Urothelium cell line (cell line): Measurements from ENCODE around the gene MRPS23.
A peak's percentile ranks its signal among the peaks of the same experiment; 100 is the strongest.

Experiments
- DNase-seq: peaks from one replicate; pipeline ENCODE4 v3.0.0; 2011; ENCODE audit warnings: low spot score, mixed read lengths
- FAIRE-seq: peaks from 2 replicates; lab custom pipeline; 2011; peaks lifted over from hg19 to GRCh38; lab: Jason Lieb, UNC

MRPS23 gene

DNA sequence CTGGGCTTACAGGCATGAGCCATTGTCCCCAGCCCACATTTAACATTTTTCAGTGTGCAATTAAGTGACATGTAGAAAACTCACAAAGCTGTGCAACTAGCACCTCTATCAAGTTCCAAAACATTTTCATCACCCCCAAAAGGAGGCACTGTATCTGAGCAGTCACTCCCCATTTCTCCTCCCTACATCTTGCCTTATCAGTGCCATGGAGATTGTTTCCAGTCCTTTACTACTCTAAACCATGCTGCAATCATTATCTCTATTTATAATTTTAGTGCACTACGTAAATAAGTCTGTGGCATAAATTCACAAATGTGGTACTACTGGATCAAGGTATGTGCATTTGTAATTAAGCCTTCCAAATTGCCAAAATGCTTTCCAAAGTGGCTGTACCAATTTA is 7.6 kb downstream of the MRPS23 start:
- DNase-seq (no peak), FAIRE-seq (no peak)

DNA sequence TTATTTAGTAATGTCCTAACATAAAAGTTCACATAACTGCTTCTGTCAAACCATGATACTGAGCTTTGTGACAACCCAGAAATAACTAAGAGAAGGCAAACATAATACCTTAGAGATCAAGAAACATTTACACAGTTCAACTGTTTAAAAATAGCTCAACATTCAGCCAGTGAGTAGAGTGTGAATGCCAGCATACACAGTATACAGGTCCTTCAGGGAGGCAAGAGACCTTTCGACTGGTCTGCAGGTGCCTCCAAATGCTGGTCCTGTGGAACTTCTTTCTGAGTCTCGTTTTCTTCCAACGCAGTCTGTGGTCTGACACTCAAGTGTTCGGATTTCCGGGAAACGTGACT is 10.3 kb downstream of the MRPS23 start:
- DNase-seq (no peak), FAIRE-seq (no peak)

DNA sequence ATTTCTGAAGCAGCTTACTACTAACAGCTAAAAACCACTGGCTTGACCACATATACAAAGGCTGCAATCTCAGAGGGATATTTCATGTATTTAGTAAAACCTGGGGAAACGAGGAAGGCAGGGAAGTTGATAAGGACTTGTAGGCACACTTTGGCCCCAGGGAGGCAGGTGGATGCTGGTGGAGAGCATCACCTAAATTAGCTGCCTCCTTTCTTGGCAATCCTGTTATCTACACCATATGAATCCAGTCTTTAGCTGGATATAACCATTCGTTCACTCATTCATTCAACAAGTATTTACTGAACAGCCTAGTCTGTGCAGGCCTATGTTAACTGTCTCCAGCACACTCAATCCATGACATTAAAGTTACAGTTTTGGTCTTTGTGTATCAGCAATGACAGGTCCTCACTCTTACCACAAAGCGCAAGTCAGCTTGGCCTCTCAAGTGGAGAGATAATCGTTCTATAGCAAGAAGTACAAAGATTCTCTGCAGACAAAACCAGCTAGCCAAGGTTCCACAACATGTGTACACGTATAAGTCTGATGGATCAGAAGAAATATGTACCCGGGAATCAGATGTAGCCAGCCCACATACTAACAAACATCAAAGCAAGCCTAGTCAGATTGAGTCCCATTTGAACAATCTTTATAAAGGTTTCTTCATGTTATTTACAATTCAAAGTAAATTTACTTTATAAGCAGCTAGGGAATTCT is 10.8 kb downstream of the MRPS23 start:
- FAIRE-seq, result peak; percentile 30
- no peak for DNase-seq

DNA sequence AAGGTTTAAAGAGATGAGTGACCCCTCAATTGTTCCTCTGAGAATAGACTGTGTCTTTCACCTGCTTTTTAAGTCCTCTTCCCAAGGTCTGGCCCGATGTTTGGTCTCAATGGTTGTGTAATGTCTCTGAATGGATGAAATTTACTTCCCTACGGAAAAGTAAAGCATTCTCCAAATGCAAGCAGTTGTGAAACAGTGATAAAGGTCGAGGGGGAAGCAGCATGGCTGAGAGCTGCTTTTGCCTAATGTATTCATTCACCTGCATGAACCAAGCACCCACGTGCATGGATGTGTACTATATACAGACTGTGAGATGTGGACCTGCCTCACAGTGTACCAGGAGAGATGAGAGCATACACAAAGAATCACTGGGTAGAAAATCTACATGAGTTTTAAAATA is 11.4 kb downstream of the MRPS23 start:
- no peak for FAIRE-seq
- DNase-seq, result no peak

DNA sequence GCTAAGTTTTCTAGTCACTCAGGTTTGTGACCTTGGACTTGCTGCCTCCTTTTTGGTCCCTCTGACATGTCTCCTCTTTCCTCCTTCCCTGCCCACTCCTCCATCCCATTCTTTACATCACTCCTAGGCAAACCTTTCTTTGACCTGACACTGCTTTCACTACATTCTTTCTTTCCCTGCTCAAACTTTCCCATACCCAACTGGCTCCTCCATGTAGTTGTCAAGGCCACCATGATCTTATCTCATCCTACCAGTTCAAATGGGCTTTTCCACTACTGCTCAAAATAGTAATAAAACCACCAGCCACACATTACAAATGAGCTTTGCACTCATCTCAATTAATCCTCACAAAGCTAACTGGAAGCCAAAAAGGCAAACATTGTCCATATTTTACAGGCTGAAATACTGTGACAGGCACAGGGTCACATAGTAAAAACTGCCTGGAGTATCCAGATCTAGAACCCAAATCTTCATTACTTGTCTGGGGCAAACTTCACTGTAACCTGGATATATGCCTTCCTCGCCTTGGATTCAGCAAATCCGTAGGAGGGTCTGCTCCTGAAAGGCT is 14.4 kb downstream of the MRPS23 start:
- no peak for FAIRE-seq
- DNase-seq, result no peak

DNA sequence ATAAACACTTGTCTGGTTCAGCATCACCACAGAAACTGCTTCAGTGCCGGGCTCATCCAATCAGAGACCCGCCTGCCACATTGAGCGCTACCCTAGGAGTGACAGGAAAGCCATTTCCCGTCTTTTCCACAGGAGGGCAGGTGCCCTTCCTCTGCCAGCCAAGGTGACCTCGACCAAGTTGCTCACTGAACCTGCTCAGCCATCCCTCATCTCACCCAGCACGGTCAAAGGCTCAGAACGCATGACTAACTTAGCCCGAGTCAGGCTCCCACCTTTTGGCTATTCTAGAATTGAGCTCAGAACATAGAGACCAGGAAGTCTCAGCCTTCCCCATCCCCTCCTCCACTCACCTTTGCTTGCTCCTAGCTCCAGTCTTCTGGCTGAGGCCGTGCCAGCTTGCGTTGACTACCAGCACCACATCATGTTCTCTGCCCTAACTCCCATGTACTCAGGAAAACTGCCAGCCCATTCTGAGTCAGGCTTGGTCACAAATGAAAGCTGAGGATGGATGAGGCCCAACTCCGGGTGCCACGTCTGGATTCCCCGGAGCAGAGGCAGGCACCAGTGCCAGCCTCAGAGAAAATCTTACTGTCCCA is 15.6 kb downstream of the MRPS23 start:
- FAIRE-seq, result peak; percentile 69
- no peak for DNase-seq

DNA sequence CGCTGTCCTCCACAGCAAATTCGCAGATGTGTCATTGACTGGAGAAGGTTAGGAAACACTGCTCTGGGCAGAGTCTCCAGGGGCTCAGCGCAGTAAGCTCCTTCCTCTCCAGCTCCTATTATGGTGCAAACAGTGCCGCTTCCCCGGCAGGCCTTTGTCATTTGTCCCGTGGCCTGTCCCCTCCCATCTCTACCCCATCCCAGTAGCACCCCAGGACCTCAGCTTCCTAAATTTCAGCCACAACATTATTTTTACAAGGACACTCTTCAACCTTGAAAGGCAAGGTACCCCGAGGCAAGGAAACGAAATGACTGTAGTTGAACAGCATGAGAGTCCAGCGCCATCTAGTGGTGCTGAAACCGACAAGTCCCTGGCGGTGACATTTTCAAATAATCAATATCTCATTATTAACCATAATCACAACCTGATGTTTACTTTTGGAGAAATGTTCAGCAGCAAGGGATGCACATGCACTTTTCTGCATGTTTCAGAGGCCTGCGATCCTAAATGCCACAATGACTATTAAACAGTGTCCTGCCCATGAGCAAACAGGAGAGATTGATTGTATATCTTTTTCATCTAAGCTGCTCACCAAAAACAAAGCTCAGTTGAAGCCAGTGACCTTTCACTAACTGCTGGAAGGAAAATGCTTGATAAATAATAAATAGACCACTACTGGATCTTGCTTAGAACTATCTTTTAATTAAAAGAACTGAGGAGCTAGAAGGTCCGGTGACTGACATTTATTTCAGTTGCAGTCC is 16.5 kb downstream of the MRPS23 start:
- DNase-seq, result peak; percentile 72
- peak; percentile 35 for FAIRE-seq

DNA sequence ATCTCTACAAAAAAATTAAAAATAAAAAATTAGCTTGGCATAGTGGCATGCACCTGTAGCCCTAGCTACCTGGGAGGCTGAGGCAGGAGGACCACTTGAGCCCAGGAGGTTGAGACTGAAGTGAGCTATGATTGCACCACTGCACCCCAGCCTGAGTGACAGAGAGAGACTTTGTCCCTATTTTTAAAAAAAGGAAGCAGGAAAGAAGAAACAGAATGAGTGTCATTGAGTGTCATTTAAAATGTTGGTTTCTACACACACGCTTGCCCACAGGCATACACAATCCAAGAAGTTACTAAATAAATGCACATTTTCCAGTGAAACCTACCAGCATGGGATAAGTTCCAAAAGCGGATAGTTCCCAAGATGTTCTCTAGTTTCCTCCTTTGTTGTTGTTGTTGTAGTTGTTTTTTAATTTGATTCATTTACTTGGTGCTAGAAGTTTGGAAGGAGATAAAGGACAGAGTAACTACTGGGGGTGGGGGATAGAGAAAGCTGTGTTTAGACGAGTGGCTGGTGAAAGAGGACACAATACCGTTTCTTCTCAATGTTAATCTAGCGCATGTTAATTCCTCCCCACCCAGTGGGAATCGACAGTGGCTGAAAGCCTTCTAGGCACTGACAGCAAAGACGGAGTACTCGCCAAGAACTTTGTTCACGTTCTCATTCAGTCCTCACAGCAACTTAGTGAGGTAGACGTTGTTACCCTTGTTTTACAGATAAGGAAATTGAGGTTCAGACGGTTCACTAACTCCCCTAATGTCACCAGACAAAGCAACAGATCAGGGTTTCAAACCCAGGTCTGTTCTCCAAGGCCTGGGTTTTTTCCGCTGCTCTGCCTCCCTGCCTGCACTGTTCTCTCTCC is 17.3 kb downstream of the MRPS23 start:
- FAIRE-seq (peak; percentile 52), DNase-seq (no peak)

DNA sequence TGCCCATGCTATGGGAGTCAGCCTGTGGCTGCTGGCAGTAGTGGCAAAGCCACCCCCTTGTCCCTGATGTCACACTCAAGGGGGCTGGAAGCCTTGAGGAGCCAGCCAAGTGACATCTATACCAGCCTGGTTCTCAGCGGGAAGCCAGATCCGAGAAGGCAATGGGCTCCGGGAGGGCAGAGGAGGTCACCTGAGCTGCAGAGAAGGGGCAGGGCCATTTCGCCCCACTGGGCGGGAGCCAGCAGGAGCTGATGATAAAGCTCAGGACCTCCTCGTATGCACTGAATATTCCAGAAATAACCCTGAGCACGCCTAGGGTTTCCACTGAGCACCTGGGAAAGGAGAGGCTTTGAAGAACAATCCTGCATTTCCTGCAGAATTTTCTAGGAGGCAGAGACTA is 19.0 kb downstream of the MRPS23 start:
- FAIRE-seq (no peak), DNase-seq (no peak)

DNA sequence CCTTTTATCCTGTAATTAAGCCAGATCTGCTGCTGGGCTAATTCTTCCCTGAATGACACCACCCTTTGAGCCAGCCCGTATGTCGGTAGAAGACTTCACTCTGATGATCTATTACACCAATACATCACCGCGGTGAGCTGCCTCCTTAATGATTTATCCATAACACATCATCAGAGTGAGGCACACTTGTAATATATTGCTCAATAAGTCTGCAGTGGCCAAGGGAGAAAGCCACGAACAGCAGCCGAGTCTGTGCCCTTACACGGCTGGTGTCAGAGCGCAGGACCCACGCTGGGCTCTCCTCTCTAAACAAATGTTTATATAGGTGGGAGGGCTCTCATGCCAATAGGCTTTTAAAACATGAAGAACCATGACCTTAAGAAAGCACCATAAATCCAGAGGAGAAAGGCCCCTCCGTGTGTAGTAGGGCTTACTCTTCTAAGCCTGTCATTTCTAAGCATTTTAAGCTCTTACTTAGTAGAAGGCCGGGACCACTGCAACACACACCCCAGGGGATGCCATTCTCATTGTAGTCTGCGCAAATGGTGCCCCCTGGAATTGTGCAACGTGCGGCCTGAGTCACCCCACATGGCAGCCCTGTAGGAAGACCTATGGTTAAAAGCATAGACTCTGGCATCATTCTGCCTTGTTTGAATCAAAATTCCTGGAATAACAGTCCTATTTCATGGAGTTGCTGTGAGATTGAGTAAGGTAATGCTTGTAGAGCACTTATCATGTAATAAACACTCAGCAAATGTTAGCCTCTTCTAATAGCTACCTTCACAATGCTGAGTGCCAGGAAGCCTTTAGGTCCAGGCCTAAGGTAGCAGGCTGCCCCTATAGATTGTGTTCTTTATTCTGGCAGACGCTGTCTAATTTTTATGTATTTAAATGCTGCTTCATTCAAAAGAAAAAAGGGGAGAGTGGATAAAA is 26.1 kb downstream of the MRPS23 start:
- peak; percentile 23 for FAIRE-seq
- DNase-seq, result no peak

DNA sequence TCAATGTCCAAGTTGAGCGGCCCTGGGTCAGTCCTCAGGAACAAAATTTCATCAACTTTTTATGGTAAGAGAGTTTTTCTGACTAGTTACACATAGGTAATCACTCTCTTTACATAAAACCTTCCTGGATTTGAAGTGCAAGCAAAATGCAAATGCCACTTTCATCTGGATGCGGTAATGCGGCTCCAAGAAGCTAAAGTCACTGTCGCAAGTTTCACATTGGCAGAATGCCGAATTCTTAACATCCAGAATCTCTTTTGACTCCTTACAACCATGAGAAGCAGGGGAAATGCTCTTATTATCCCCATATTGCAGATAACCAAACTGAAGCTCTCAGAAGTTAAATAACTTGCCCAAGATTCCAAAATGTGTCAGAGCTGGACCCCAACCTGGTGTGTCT is 30.0 kb downstream of the MRPS23 start:
- DNase-seq (no peak), FAIRE-seq (no peak)

DNA sequence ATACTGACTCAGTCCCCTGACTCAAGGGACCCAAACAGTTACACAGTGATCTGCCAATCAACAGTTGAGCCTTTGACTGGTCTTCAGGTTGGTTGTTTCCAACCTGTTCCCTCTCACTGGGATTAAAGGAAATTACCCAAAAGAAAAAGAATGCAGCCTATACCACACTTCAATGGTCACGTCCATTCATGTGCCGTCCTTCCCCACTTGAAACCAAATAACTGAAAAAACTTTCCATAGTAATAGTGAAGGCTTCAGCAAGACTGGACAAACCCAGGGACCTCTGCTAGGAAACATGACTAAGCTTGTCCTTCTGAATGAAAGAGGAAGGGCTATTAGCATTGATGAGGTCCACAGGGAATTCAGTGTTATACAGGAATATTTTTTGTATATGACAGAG is 30.6 kb downstream of the MRPS23 start:
- DNase-seq, result no peak
- no peak for FAIRE-seq

DNA sequence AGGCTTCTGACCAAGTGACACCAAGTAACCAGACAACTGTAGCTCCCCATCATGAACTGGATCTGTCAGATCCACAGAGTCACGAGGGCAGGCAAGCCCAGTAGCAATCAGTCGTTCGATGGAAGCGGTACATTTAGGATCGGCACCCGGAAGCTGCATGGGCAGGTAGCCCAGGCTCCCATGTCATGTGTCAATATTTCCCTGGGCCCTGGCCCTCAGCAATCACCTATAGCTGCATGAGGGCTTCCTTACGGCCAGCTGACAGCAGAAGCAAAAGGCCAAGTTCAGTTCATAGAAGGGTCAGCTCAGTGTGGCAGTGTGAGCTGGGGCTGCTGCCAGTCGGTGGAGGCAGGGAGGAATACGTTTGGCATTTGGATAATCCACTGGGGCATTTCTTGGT is 31.8 kb downstream of the MRPS23 start:
- FAIRE-seq (no peak), DNase-seq (no peak)

DNA sequence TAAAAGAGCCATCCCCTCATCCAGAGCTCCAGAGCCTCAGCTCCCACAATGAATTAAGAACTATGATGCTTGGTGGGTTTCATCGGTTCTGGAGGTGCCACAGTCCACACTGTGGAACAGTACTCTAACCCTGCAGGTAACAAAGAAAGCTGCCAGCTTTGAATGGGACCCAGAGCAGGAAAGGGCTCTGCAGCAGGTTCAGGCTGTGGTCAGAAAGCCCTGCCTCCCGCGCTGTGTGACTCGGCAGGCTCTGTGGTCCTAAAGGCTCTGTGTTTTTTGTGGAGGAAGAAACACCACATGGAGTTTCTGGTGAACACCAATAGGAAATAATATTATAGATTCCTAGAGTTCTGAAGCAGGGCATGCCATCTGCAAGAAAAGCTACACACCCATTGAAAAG is 32.5 kb downstream of the MRPS23 start:
- DNase-seq (no peak), FAIRE-seq (no peak)

DNA sequence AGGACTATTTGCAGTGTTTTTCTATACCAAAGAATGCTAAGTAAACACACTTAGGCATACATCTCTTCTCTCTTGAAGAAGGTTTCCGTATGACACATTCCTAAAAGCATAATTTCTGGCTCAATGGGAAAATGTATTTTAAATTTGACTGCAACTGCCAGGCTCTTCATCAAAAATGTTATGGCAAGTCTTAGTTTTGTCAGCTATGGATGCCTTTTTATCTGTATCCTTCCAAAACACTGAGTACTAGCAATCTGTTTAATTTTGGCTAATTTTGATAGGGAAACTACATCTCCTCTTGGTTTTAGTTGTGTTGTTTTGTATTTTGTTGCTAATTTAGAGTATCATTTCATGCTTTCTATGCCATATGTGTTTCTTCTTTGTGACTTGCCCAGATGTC is 35.4 kb downstream of the MRPS23 start:
- peak; percentile 44 for FAIRE-seq
- DNase-seq, result no peak

DNA sequence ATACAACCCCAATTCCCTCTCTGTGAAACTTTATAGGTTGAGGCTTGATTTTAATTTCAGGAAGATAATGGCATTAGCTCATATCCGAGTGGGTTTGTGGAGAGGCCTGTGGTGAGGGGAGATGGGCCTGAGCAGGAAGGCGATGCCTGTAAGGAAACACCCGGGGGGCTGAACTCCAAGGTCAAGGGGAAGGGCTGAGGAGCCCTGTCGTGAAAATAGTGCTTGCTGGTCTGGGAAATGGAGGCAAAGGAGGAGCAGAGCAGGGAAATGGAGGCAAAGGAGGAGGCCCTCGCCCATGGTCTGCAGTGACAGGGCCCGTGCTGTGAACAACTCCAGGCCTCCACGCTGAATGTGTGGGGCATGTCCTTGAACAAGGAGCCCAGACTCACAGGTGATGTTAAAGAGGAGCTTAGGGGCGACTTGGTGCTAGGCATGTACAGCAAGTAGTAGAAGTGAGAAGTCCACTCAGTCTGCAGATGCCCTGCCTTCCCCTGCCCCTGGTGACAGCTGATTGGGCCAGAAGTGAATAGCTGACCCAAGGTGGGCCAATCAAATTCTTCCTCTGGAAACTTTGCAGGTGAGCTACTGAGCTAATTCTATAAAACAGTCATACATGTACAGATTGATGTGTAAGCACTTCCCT is 38.1 kb downstream of the MRPS23 start:
- no peak for FAIRE-seq
- no peak for DNase-seq

DNA sequence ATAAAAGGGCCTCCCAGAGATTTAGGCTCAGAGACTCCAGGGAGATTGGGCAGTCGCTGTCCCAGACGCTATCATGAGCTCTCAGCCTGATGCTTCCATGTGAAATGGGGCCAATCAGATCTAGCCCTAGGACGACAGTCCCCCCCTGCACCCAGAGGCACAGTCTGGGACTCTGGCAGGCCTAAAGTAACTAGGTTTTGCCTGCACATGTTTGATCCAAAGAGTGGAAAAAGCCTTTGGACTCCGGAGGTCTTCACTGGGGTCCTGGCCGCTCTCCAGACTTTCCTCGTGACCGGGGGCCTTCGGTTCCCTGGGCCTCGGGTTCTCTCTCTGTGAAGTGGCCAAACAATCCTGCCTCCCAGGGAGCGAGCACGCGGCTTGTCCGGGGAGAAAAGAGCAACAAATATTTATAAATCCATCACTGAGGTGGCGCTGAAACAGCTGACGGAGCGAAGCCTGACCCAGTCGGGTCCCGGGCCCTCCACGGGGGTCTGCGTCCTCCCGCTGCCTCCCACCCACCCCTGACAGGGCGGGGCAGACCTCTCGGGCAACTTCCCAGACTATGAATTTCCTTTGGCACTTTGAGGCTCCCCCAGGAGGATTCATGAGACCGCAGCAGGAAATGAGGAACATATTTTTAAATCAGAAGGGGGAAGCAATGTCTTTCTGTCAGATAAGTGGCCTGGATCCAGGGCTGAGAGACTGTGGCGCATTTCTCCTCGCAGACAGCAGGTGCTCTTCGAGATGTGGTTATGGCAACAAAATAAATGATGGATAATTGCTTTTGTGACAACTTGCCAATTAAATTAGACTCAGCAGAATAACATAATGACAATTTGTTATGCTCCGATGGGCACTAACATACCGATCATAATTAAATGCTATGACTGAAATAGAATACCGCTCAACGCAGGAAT is 38.9 kb downstream of the MRPS23 start:
- FAIRE-seq (peak; percentile 91), DNase-seq (peak; percentile 65)

DNA sequence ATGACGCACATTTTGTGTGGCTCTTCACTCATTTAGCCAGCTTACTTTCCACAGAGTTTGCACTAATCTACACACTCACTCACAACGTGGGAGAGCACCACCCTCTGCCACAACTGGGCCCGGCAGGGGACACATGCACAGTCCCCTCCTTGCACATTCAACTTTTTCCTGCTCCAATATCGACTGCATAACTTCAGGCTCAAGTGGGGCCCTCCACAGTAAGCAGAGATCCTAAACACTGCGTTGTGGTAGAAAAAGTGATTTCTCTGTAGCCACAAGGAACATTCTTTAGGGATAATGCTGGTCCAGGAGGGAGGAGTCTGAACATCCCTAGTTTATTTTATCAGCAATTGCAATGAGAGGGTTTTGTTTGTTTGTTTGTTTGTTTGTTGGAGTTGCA is 40.0 kb downstream of the MRPS23 start:
- FAIRE-seq (peak; percentile 13), DNase-seq (no peak)
